H7 (cell line): ENCODE results near the gene TFCP2. TPM values are rescaled to one million over a fixed set of nuclear protein-coding genes. Genes with fewer than 3 reads are reported as not detected.
"Not testable (repeated sequence)": the region's sequence is repeated elsewhere in the genome, so short reads cannot be mapped to it uniquely, and the experiment has no call there.

Experiments used
- DNase-seq: peaks from one replicate; pipeline ENCODE4 v3.0.0; 2012
- H3K27me3 ChIP-seq: 2 replicates; pipeline ENCODE4 v1.6.0; 2011; ENCODE audit warnings: mild to moderate bottlenecking, low read length; ENCODE audit not compliant: control insufficient read depth, insufficient read depth
- H3K36me3 ChIP-seq: replicated peaks from 2 replicates; pipeline ENCODE4 v1.5.1; 2011; ENCODE audit warnings: low read length; ENCODE audit not compliant: control insufficient read depth, insufficient read depth
- H3K4me3 ChIP-seq: 2 replicates; pipeline ENCODE4 v1.5.1; 2011; ENCODE audit warnings: low read depth, mild to moderate bottlenecking, control low read depth, low read length, moderate library complexity; ENCODE audit not compliant: insufficient read depth
- total RNA-seq: library from RNA; depleted of rRNA; stranded (reverse); fragments of >200 nt; shearing (Covaris generic); gene quantifications from 2 replicates; pipeline ENCODE4 v1.2.3, GENCODE V29; 2014

The TFCP2 gene
- total RNA-seq, 1 experiment from 2014 or later = 11.8 TPM

- no peak for DNase-seq
- H3K4me3 ChIP-seq = no peak overlapping the region
These were observed 82.2 kb downstream of the TFCP2 start for GRCh38 chr12:51090705-51091229.

GRCh38 chr12:51087818-51088217 lies 85.1 kb downstream of the TFCP2 start:
- no peak for DNase-seq
- H3K4me3 ChIP-seq = no peak overlapping the region
- H3K27me3 ChIP-seq = no peaks in the 10 kb centered on the region

More at GRCh38 chr12:51090705-51091229, 82.2 kb downstream of the TFCP2 start:
- Histone ChIP-seq H3K27me3 (no peaks in the 10 kb centered on the region), H3K36me3 (peaks cover 8% of the 10 kb centered on the region)

GRCh38 chr12:51086933-51087332 lies 86.0 kb downstream of the TFCP2 start:
- DNase-seq = no peak

More at GRCh38 chr12:51087818-51088217, 85.1 kb downstream of the TFCP2 start:
- H3K36me3 ChIP-seq = no peaks in the 10 kb centered on the region; the same call in 1 of the 2 replicates

GRCh38 chr12:51085757-51086156 lies 87.2 kb downstream of the TFCP2 start:
- Histone ChIP-seq H3K27me3 (no peaks in the 10 kb centered on the region), H3K36me3 (no peaks in the 10 kb centered on the region), H3K4me3 (no peak overlapping the region)
- no peak for DNase-seq

More at GRCh38 chr12:51086933-51087332, 86.0 kb downstream of the TFCP2 start:
- H3K36me3 ChIP-seq = no peaks in the 10 kb centered on the region; the same call in 1 of the 2 replicates
- no peak overlapping the region for H3K4me3 ChIP-seq
- H3K27me3 ChIP-seq = no peaks in the 10 kb centered on the region

GRCh38 chr12:51083126-51083833 lies 89.7 kb downstream of the TFCP2 start, which contains the start of gene CSRNP2:
CSRNP2 (minus strand) TSS chr12:51083596; CDS start chr12:51076561, 7,035 bp downstream.
- DNase-seq = peak; percentile 98
- Histone ChIP-seq H3K27me3 (no peaks in the 10 kb centered on the region), H3K36me3 (no peaks in the 10 kb centered on the region)

GRCh38 chr12:51082561-51083125 lies 90.3 kb downstream of the TFCP2 start:
- H3K36me3 ChIP-seq = no peaks in the 10 kb centered on the region
- DNase-seq = no peak

More at GRCh38 chr12:51083126-51083833, 89.7 kb downstream of the TFCP2 start, which contains the start of gene CSRNP2:
- H3K4me3 ChIP-seq = peak within 1 kb of the TSS; percentile 82

GRCh38 chr12:51081421-51081820 lies 91.5 kb downstream of the TFCP2 start:
- no peak overlapping the region for H3K4me3 ChIP-seq

More at GRCh38 chr12:51082561-51083125, 90.3 kb downstream of the TFCP2 start:
- Histone ChIP-seq H3K27me3 (no peaks in the 10 kb centered on the region), H3K4me3 (peak overlapping the region; percentile 82)

GRCh38 chr12:51080136-51080535 lies 92.8 kb downstream of the TFCP2 start:
- no peak for DNase-seq

More at GRCh38 chr12:51081421-51081820, 91.5 kb downstream of the TFCP2 start:
- Histone ChIP-seq H3K36me3 (no peaks in the 10 kb centered on the region; the same call in 1 of the 2 replicates), H3K27me3 (no peaks in the 10 kb centered on the region)
- DNase-seq = no peak

GRCh38 chr12:51078866-51079265 lies 94.1 kb downstream of the TFCP2 start:
- not testable (repeated sequence) for DNase-seq, H3K27me3 ChIP-seq, H3K4me3 ChIP-seq, H3K36me3 ChIP-seq

More at GRCh38 chr12:51080136-51080535, 92.8 kb downstream of the TFCP2 start:
- H3K27me3 ChIP-seq = no peaks in the 10 kb centered on the region
- H3K36me3 ChIP-seq = peaks cover 2% of the 10 kb centered on the region
- H3K4me3 ChIP-seq = no peak overlapping the region

- DNase-seq, H3K4me3 ChIP-seq, H3K36me3 ChIP-seq, H3K27me3 ChIP-seq: not testable (repeated sequence)
These were observed 94.6 kb downstream of the TFCP2 start for GRCh38 chr12:51078346-51078745.

- Histone ChIP-seq H3K4me3 (no peak overlapping the region), H3K27me3 (no peaks in the 10 kb centered on the region), H3K36me3 (peaks cover 6% of the 10 kb centered on the region)
- no peak for DNase-seq
These were observed 95.0 kb downstream of the TFCP2 start for GRCh38 chr12:51077930-51078329.

- H3K36me3 ChIP-seq = peaks cover 16% of the 10 kb centered on the region
- no peaks in the 10 kb centered on the region for H3K27me3 ChIP-seq
These were observed 96.6 kb downstream of the TFCP2 start for GRCh38 chr12:51076236-51076930.

GRCh38 chr12:51075390-51075789 lies 97.5 kb downstream of the TFCP2 start:
- peaks cover 16% of the 10 kb centered on the region for H3K36me3 ChIP-seq
- no peaks in the 10 kb centered on the region for H3K27me3 ChIP-seq
- DNase-seq = no peak
- H3K4me3 ChIP-seq = no peak overlapping the region

More at GRCh38 chr12:51076236-51076930, 96.6 kb downstream of the TFCP2 start:
- H3K4me3 ChIP-seq = no peak overlapping the region
- DNase-seq = no peak

GRCh38 chr12:51071663-51072062 lies 101.3 kb downstream of the TFCP2 start:
- DNase-seq = no peak
- Histone ChIP-seq H3K27me3 (no peaks in the 10 kb centered on the region), H3K4me3 (no peak overlapping the region), H3K36me3 (peaks cover 30% of the 10 kb centered on the region)
